ENCODE data around the gene GZMM. TPM values are rescaled to one million over a fixed set of nuclear protein-coding genes. Genes with fewer than 3 reads are reported as not detected.
A peak's percentile ranks its signal among the peaks of the same experiment; 100 is the strongest.

The GZMM gene
- total RNA-seq, 1 experiment from 2014 or later, result 0.66 TPM

DNA sequence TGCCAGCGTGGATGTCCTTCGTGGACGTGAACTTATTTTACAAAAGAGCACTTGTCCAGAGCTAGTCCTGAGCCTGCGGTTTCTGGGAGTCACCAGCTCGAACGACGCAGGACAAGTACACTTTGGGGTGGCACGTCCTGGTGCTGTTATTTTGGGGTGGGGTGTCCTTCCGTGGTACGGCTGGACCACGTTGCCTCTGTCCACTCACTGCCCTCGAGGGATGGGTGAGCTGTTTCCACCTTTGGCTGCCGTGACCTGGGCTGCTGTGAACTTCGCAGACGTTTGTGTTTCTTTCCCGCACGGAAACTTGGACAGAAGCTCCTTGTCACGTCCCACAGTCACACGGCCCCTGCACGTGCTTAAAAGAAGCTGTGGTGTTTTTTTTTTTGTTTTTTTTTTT lies 11.0 kb downstream of the GZMM start:
- Histone ChIP-seq H3K4me1 (ENCODE audit: insufficient read depth, low read length) (no peaks in the 10 kb centered on the region), H3K79me1 (ENCODE audit: insufficient read depth, low read depth, low read length, poor library complexity, severe bottlenecking) (no peaks in the 10 kb centered on the region), H2BK15ac (ENCODE audit: low read depth, low read length) (no peak overlapping the region), H2BK5ac (ENCODE audit: insufficient read length, low read length) (no peak overlapping the region), H3K18ac (ENCODE audit: insufficient read length, low read depth, low read length) (no peak overlapping the region), H3K79me2 (ENCODE audit: insufficient read depth, low read length) (no peaks in the 10 kb centered on the region), H3K23ac (ENCODE audit: insufficient read length, low read depth, low read length) (no peak overlapping the region), H2BK12ac (ENCODE audit: insufficient read length, low read depth, low read length) (no peak overlapping the region), H3K27ac (ENCODE audit: insufficient read length, low read depth, low read length) (no peak overlapping the region), H3K4ac (ENCODE audit: low read depth, low read length) (no peak overlapping the region), H3K56ac (ENCODE audit: insufficient read length, low read depth, low read length) (no peak overlapping the region), H4K8ac (replicated peaks; ENCODE audit: insufficient read length, low read depth, low read length) (no peak overlapping the region), H2AK5ac (ENCODE audit: insufficient read length, low read length) (no peak overlapping the region), H2BK120ac (ENCODE audit: low read depth, low read length, poor library complexity, severe bottlenecking) (no peak overlapping the region), H4K20me1 (ENCODE audit: control insufficient read depth, insufficient read depth, insufficient read length) (no peaks in the 10 kb centered on the region), H3K9me3 (ENCODE audit: control insufficient read depth, low read depth, low read length) (no peaks in the 10 kb centered on the region), H3K23me2 (ENCODE audit: insufficient read length, low read depth, low read length, poor library complexity, severe bottlenecking) (no peaks in the 10 kb centered on the region), H3K9ac (ENCODE audit: extremely low read depth, insufficient read length, low read length) (no peak overlapping the region), H3K14ac (ENCODE audit: insufficient read depth, low read length) (no peak overlapping the region), H2BK20ac (ENCODE audit: low read depth, low read length, poor library complexity, severe bottlenecking) (no peak overlapping the region), H3T11ph (ENCODE audit: low read length) (no peak overlapping the region), H4K91ac (ENCODE audit: insufficient read length, low read depth, low read length) (no peak overlapping the region), H3K4me2 (ENCODE audit: insufficient read depth, insufficient read length, low read length) (no peak overlapping the region), H4K5ac (ENCODE audit: insufficient read length, low read depth, low read length) (no peak overlapping the region), H3K27me3 (ENCODE audit: insufficient read depth, low read length) (no peaks in the 10 kb centered on the region), H2AFZ (ENCODE audit: low read length) (no peak overlapping the region)
- H3K4me1 Mint-ChIP-seq, result peaks cover 7 to 16% of the 10 kb centered on the region in 2 experiments
- H3K36me3 Mint-ChIP-seq (ENCODE audit: insufficient read depth in 1 of 3, low read depth in 3 of 3), result peaks cover 0 to 2% (median 0%) of the 10 kb centered on the region in 3 experiments; a peak in 1 of 7 replicates
- H3K27ac Mint-ChIP-seq, result peak overlapping the region in 1 of 3 experiments; percentile 70; a peak in 1 of 7 replicates
- WGBS (ENCODE audit: extremely low coverage, insufficient read length, low lambda C conversion rate), result no CpG with 5 or more reads among the region's 20 CpGs
- H3K4me3 Mint-ChIP-seq, result no peak overlapping the region
- TF ChIP-seq, protein P1, sequence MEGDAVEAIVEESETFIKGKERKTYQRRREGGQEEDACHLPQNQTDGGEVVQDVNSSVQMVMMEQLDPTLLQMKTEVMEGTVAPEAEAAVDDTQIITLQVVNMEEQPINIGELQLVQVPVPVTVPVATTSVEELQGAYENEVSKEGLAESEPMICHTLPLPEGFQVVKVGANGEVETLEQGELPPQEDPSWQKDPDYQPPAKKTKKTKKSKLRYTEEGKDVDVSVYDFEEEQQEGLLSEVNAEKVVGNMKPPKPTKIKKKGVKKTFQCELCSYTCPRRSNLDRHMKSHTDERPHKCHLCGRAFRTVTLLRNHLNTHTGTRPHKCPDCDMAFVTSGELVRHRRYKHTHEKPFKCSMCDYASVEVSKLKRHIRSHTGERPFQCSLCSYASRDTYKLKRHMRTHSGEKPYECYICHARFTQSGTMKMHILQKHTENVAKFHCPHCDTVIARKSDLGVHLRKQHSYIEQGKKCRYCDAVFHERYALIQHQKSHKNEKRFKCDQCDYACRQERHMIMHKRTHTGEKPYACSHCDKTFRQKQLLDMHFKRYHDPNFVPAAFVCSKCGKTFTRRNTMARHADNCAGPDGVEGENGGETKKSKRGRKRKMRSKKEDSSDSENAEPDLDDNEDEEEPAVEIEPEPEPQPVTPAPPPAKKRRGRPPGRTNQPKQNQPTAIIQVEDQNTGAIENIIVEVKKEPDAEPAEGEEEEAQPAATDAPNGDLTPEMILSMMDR (conservative IDR thresholded peaks at IDR 0.05), result no peak
- H3K9me3 Mint-ChIP-seq, result no peaks in the 10 kb centered on the region; a peak in 1 of 5 replicates
- H3K27me3 Mint-ChIP-seq (ENCODE audit: low read depth), result peaks cover 18% of the 10 kb centered on the region
- no peak for DNase-seq
